Measurements from ENCODE around the gene ITPKC. TPM values are rescaled to one million over a fixed set of nuclear protein-coding genes. Genes with fewer than 3 reads are reported as not detected.

ITPKC gene
- total and polyA plus RNA-seq, 10 of the 15 experiments (the other 5 are each of a cell fraction or from before 2014, with no cell fraction given): 0.03 to 6.4 (median 3.5) TPM

- TF ChIP-seq E2F8 (IDR thresholded peaks at IDR 0.05; ENCODE audit: low read depth, partially characterized antibody): no peak
- TF ChIP-seq SKIL (IDR thresholded peaks at IDR 0.05; ENCODE audit: low read depth, poor library complexity, severe bottlenecking): no peak
- no peak for TF ChIP-seq RFX5 (IDR thresholded peaks at IDR 0.05; ENCODE audit: low read depth, low read length)
- no peak for TF ChIP-seq RUNX3 (IDR thresholded peaks at IDR 0.05; ENCODE audit: low read length)
- no peak for TF ChIP-seq ZBTB33 (IDR thresholded peaks at IDR 0.05)
These were observed 4.2 kb downstream of the ITPKC start (continued) for GRCh38 chr19:40721140-40721486.

Measured in GM12878 (cell line).